ENCODE data around the gene KRT15.

Gene KRT15

DNA sequence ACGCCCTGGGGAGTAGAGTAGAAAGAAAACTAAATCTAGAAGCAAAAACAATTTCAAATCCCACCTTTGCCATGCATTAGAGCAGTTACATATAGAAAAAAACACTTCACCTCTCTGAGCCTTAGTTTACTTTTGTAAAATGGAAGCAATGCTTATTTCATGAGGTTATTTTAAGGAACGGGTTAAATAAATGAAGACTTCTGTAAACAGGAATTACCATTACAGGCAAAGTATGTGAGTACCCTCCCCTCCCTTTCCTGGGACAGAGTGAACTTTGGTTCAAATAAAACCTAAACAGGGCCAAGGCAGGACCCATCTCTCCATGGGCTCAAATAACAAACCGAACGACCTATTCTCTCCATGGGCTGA is 4.5 kb upstream of the KRT15 start:
- no peak for DNase-seq

GRCh38 chr17:41522301-41523224 is 3.9 kb upstream of the KRT15 start:
- no peak for DNase-seq

GRCh38 chr17:41521574-41522261 is 3.0 kb upstream of the KRT15 start:
- DNase-seq, result peak; percentile 10

GRCh38 chr17:41520821-41521521 is 2.3 kb upstream of the KRT15 start:
- DNase-seq, result peak; percentile 52

DNA sequence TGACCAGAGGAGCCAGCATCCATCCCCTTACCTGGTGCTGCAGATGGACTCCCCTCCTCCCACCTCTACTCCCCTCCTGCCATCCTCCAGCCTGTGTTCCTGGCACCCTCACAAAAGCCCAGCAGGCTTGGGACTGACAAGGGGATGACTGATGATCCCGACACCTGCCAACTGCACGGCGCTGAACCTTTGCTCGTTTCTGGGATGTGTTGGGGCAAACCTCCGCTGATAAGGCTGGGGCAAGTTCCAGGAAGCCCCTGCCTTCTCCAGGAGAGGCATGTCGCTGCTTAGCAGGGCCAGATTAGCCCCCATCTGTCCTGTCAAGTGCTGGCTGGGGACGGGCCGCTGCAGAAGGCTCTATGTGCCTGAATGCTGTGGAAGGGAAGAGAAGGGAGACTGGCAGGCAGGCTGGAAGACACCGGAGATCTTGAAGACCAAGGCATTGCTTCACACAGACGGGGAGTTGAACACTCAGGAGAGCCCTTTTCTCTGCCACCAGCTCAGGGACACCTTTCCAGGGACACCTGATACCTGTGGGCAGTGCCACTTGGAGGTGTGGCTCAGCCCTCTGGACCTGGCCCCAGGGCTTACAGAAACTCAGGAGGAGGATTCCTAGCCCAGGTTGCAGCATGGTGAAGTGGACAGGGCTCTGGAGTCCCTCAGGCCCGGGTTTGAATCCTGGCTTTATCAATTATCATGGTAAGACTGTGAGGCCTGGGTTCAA is 973 bp upstream of the KRT15 start:
- peak; percentile 97 for DNase-seq

DNA sequence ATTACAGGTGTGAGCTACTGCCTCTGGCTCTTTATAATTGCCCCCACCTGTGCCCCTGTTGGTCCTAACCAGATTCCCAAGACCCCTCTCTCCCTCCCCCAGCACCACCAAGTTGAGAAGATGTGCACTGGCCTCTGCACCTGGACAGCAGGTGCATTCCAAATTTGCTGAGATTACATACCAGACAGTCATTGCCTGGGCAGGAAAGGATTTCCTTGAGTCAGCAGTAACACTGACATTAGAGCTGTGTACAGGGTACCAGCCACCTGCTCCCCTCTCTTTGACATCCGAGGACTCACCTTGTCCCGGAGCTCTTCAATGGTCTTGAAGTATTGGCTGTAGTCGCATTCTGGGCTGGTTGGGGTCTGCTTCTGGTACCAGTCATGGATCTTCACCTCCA is 659 bp downstream of the KRT15 start:
- DNase-seq, result peak; percentile 27

DNA sequence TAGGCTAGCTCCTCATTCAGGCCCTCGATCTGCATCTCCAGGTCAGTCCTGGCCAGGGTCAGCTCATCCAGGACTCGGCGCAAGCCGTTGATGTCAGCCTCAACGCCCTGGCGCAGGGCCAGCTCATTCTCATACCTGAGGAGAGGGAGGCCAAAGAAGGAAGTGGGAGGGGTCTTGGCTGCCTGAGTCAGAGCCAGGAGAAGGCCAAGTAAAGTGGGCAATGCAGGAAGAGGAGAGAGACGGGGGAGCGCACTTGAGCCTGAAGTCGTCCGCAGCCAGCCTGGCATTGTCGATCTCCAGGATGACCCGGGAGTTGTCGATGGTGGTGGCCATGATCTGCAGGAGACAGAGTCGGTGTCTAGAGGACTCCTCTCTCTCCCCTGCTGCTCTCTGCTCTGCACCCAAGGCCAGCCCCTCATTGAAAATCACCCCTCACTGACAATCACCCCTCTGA is 1.8 kb downstream of the KRT15 start:
- no peak for DNase-seq

- no peak for DNase-seq
Measured at GRCh38 chr17:41516147-41516829, 2.4 kb downstream of the KRT15 start.

- no peak for DNase-seq
Measured at GRCh38 chr17:41513168-41513547, 5.5 kb downstream of the KRT15 start.

DNA sequence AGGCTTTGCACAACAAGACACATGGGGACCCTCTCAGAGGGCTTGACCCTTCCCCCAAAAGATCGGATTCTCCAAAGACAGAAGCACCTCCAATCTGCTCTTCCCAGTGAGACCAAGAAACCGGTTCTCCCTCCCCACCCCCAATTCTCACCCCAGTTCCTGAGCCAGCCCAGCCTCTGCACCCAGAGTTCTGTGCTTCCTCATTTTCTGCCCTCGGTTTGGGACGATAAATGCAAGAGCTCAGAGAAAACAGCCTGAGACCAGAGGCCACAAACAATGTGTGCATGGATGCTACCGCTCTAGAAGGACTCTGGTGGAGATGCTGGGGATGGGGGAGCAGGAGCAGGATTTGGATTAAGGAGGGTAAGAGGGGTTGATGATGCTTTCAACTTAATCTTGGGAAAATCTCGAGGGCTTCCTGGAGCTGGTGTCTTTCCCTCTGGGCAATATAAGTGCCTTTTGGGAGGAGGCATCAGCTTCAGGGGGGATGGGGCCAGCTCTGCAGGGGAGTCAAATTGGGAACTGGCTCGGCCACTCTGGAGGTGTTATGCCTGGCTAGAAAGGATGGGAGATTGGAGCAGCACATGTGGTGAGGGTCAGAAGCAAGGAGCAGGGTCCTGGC is 6.0 kb downstream of the KRT15 start:
- DNase-seq, result no peak

- DNase-seq, result no peak
Measured at GRCh38 chr17:41511716-41512115, 7.0 kb downstream of the KRT15 start.

GRCh38 chr17:41511116-41511515 is 7.6 kb downstream of the KRT15 start:
- no peak for DNase-seq

DNA sequence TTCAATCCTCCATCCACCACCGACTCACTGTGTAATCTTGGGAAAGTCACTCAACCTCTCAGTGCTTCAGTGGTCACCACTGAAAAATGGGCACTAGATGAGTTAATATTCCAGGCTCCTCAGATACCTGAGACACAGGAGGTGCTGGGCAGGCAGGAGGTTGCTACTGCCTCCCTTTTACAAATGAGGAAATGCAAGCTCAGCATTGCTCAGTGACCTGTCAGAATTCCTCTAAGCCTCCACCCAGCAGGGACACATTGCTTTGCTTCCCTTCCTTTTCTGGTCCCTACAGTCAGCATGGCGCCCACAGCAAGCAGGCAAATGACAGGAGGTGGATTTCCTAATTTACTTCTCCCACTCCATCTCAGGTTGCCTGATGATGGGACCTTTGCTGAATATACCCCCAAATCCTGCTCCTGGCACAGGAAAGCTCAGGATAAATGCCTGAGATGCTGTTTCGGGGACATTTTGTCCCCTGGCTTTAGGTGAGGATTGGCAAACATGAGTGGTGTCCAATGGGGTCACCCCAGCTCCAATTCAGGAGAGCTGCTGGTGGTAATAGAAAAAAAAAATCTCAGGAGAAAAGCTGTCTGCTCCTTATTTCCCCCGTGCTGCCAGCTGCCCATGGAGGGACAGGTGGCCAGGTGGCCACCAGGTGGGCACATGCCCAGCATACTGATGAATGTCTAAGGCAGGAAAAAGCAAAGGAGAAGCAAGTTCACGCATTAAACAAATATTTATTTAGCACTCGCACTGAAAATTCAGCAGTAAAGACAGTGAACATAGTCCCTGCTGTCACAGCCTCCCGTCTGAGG is 8.2 kb downstream of the KRT15 start:
- no peak for DNase-seq

GRCh38 chr17:41507315-41507880 is 11.3 kb downstream of the KRT15 start:
- no peak for DNase-seq

GRCh38 chr17:41505809-41506767 is 12.6 kb downstream of the KRT15 start:
- no peak for DNase-seq

DNA sequence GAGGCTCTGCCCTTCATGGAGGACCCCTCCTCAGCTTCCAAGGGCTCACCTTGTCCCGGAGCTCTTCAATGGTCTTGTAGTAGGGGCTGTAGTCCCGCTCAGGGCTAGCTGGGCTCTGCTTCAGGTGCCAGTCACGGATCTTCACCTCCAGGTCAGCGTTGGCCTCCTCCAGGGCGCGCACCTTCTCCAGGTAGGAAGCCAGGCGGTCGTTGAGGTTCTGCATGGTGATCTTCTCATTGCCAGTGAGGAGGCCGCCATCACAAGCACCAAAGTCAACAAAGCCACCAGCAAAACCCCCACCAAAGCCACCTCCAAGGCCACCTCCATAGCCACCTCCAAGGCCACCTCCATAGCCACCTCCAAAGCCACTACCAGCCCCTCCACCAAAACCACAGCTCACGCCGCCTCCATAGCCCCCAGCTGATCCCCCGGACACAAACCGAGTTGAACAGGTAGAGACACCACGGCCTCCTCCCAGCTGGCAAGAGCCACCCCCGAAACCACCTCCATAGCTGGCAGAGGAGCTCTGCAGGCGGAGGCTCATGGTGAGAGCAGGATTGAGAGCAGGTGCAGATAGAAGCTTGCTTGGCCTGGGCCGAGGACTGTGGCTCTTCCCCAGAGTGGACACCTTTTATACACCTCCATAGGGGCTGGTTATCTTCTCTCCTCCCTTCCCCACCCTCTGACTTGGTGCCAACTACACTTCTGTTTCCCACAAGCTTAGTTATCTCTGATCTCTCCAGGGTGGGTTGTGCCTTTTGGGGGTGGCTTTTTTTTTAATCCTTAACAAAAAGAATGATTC is 13.5 kb downstream of the KRT15 start, which contains the start of gene KRT13:
KRT13 (minus strand) TSS at position 606 of the 802 bp plus-strand sequence; CDS start at position 544, 62 bp downstream.
- no peak for DNase-seq

DNA sequence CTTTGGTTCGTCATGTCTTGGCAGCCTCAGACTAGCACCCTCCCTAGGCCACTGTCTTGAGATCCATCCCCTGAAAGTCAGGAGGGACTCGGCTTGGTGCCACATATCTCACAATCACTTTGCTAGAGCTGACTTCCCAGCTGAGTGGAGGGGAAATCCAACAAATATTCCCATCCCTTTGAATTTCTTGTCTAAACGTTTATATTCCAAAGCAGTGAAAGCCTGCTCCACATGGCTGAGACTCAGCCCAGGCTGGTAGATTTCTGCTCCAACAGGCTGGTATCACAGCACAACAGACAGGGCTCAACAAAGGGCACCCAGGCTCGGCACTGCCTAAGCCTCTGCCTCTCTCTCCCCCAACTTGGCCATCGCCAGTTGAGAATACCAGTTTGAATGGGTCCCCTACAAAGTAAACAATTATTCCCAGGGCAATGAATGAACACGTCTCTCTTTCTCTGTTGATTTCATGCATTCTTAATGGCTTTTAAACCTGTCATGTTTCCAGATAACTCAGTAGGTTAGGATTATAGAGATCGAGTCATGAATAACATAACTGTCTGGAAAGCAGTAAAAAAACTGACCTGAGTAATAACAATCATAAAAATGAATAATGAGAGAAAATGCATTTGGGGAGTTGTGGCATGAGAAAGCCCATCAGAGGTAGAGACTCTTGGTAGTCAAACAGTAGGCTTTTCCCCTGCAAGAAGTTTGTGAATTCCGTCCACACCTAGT is 14.3 kb downstream of the KRT15 start:
- no peak for DNase-seq

GRCh38 chr17:41503202-41503601 is 15.5 kb downstream of the KRT15 start:
- no peak for DNase-seq
